H9 (cell line): ENCODE data around the gene SMARCAL1. TPM values are rescaled to one million over a fixed set of nuclear protein-coding genes. Genes with fewer than 3 reads are reported as not detected.

Experiments
- DNase-seq: peaks from one replicate; pipeline ENCODE4 v3.0.0-alpha.2; 2017
- H2AFZ ChIP-seq: one replicate; pipeline ENCODE4 v1.6.1; 2013; ENCODE audit warnings: mild to moderate bottlenecking, low read length, control low read depth, moderate library complexity
- H2AK5ac ChIP-seq: 2 replicates; pipeline ENCODE4 v1.6.1; 2013; ENCODE audit warnings: low read length, control low read depth, mixed read lengths; ENCODE audit not compliant: insufficient read length
- H2BK120ac ChIP-seq: one replicate; pipeline ENCODE4 v1.6.1; 2013; ENCODE audit warnings: low read depth, mild to moderate bottlenecking, low read length, control low read depth, inconsistent platforms; ENCODE audit not compliant: poor library complexity, severe bottlenecking
- H2BK12ac ChIP-seq: 2 replicates; pipeline ENCODE4 v1.6.1; 2013; ENCODE audit warnings: low read length, control low read depth, mixed read lengths, low read depth; ENCODE audit not compliant: insufficient read length
- H2BK15ac ChIP-seq: 2 replicates; pipeline ENCODE4 v1.6.1; 2013; ENCODE audit warnings: low read depth, low read length, control low read depth
- H2BK20ac ChIP-seq: one replicate; pipeline ENCODE4 v1.6.1; 2013; ENCODE audit warnings: low read depth, mild to moderate bottlenecking, low read length, control low read depth, inconsistent platforms; ENCODE audit not compliant: poor library complexity, severe bottlenecking
- H2BK5ac ChIP-seq: 2 replicates; pipeline ENCODE4 v1.6.1; 2013; ENCODE audit warnings: low read length, control low read depth, mixed read lengths; ENCODE audit not compliant: insufficient read length
- H3K14ac ChIP-seq: 2 replicates; pipeline ENCODE4 v1.6.1; 2013; ENCODE audit warnings: low read length, control low read depth; ENCODE audit not compliant: insufficient read depth
- H3K18ac ChIP-seq: 2 replicates; pipeline ENCODE4 v1.6.1; 2013; ENCODE audit warnings: low read depth, mild to moderate bottlenecking, mixed read lengths, low read length, control low read depth; ENCODE audit not compliant: insufficient read length
- H3K23ac ChIP-seq: 2 replicates; pipeline ENCODE4 v1.6.1; 2013; ENCODE audit warnings: low read length, control low read depth, mixed read lengths, low read depth; ENCODE audit not compliant: insufficient read length
- H3K23me2 ChIP-seq: 2 replicates; pipeline ENCODE4 v1.6.1; 2013; ENCODE audit warnings: low read depth, mild to moderate bottlenecking, mixed read lengths, low read length, control low read depth; ENCODE audit not compliant: insufficient read length, poor library complexity, severe bottlenecking
- H3K27ac ChIP-seq: 2 replicates; pipeline ENCODE4 v1.5.1; 2013; ENCODE audit warnings: low read length, control low read depth, mixed read lengths, low read depth; ENCODE audit not compliant: insufficient read length
- H3K27me3 ChIP-seq: 2 replicates; pipeline ENCODE4 v1.6.1; 2013; ENCODE audit warnings: low read length, control low read depth, inconsistent platforms; ENCODE audit not compliant: insufficient read depth
- H3K4ac ChIP-seq: 2 replicates; pipeline ENCODE4 v1.6.1; 2013; ENCODE audit warnings: low read depth, mild to moderate bottlenecking, control low read depth, inconsistent platforms, low read length, moderate library complexity
- H3K4me1 ChIP-seq: 2 replicates; pipeline ENCODE4 v1.6.1; 2013; ENCODE audit warnings: low read length, control low read depth, inconsistent platforms; ENCODE audit not compliant: insufficient read depth
- H3K4me2 ChIP-seq: 2 replicates; pipeline ENCODE4 v1.6.1; 2013; ENCODE audit warnings: low read length, control low read depth, mixed read lengths; ENCODE audit not compliant: insufficient read length, insufficient read depth
- H3K56ac ChIP-seq: 2 replicates; pipeline ENCODE4 v1.6.1; 2013; ENCODE audit warnings: low read depth, mild to moderate bottlenecking, mixed read lengths, low read length, control low read depth; ENCODE audit not compliant: insufficient read length
- H3K79me1 ChIP-seq: 2 replicates; pipeline ENCODE4 v1.6.1; 2013; ENCODE audit warnings: low read depth, mild to moderate bottlenecking, moderate library complexity, low read length, control low read depth, inconsistent platforms; ENCODE audit not compliant: insufficient read depth, poor library complexity, severe bottlenecking
- H3K79me2 ChIP-seq: 2 replicates; pipeline ENCODE4 v1.6.1; 2013; ENCODE audit warnings: low read length, control low read depth, inconsistent platforms; ENCODE audit not compliant: insufficient read depth
- H3K9ac ChIP-seq: 2 replicates; pipeline ENCODE4 v1.6.1; 2013; ENCODE audit warnings: low read length, control low read depth, mixed read lengths; ENCODE audit not compliant: insufficient read length; ENCODE audit errors: extremely low read depth
- H3K9me3 ChIP-seq: one replicate; pipeline ENCODE4 v1.6.1; 2013; ENCODE audit warnings: low read depth, low read length, inconsistent platforms; ENCODE audit not compliant: control insufficient read depth
- H3T11ph ChIP-seq: one replicate; pipeline ENCODE4 v1.6.1; 2013; ENCODE audit warnings: mild to moderate bottlenecking, low read length, control low read depth, inconsistent platforms
- H4K20me1 ChIP-seq: one replicate; pipeline ENCODE4 v1.6.1; 2013; ENCODE audit not compliant: control insufficient read depth, insufficient read length, insufficient read depth
- H4K5ac ChIP-seq: 2 replicates; pipeline ENCODE4 v1.6.1; 2013; ENCODE audit warnings: low read depth, mild to moderate bottlenecking, mixed read lengths, low read length, control low read depth; ENCODE audit not compliant: insufficient read length
- H4K8ac ChIP-seq: replicated peaks from 2 replicates; pipeline ENCODE4 v1.6.1; 2013; ENCODE audit warnings: low read length, control low read depth, mixed read lengths, low read depth; ENCODE audit not compliant: insufficient read length
- H4K91ac ChIP-seq: 2 replicates; pipeline ENCODE4 v1.6.1; 2013; ENCODE audit warnings: low read depth, mild to moderate bottlenecking, moderate library complexity, mixed read lengths, low read length, control low read depth; ENCODE audit not compliant: insufficient read length
- H3K27ac Mint-ChIP-seq, 3 experiments: 2 replicates in 2 of 3; 3 replicates in 1 of 3; pipeline ENCODE4 v1.8.0; 2020 to 2021; ENCODE audit warnings: mixed read lengths in 3 of 3, mild to moderate bottlenecking in 1 of 3, moderate library complexity in 1 of 3
- H3K27me3 Mint-ChIP-seq: 2 replicates; pipeline ENCODE4 v1.8.0; 2021; ENCODE audit warnings: low read depth, mild to moderate bottlenecking, moderate library complexity, mixed read lengths
- H3K36me3 Mint-ChIP-seq, 3 experiments: 2 replicates in 2 of 3; 3 replicates in 1 of 3; pipeline ENCODE4 v1.8.0; 2020 to 2021; ENCODE audit warnings: low read depth in 3 of 3, mixed read lengths in 3 of 3; ENCODE audit not compliant: insufficient read depth in 1 of 3
- H3K4me1 Mint-ChIP-seq, 2 experiments: 2 replicates each; pipeline ENCODE4 v1.8.0; 2020; ENCODE audit warnings: mixed read lengths in 2 of 2
- H3K4me3 Mint-ChIP-seq, 2 experiments: 2 replicates in 1 of 2; 3 replicates in 1 of 2; pipeline ENCODE4 v1.8.0; 2020 to 2021; ENCODE audit warnings: mild to moderate bottlenecking in 2 of 2, mixed read lengths in 2 of 2, moderate library complexity in 1 of 2
- H3K9me3 Mint-ChIP-seq, 2 experiments: 2 replicates in 1 of 2; 3 replicates in 1 of 2; pipeline ENCODE4 v1.8.0; 2020; ENCODE audit warnings: mild to moderate bottlenecking in 2 of 2, mixed read lengths in 2 of 2, moderate library complexity in 1 of 2
- WGBS: extraction: QIAGEN DNeasy Blood & Tissue Kit; methylation state at CpG from one replicate; pipeline ENCODE4 v1.1.7; 2013; ENCODE audit warnings: missing lambda C conversion rate, low lambda C conversion rate, mixed read lengths; ENCODE audit not compliant: insufficient read length; ENCODE audit errors: extremely low coverage; 5-methylcytosine and 5-hydroxymethylcytosine counted together
- total RNA-seq: library from RNA; stranded (reverse); gene quantifications from 2 replicates; pipeline ENCODE4 v1.2.1, GENCODE V29; 2021
- TF ChIP-seq, protein P1 (sequence below): fragments of 200-600 bp; sonication (generic); conservative IDR thresholded peaks from 3 replicates; pipeline ENCODE4 v1.8.0; 2021; ENCODE audit warnings: antibody characterized with exemption, mild to moderate bottlenecking

The SMARCAL1 gene
- total RNA-seq, 1 experiment from 2014 or later, result 16.5 TPM

- H3T11ph ChIP-seq, result no peak overlapping the region
These were observed 8.2 kb upstream of the SMARCAL1 start for GRCh38 chr2:216404010-216404618.

More at GRCh38 chr2:216404010-216404618, 8.2 kb upstream of the SMARCAL1 start:
- Histone ChIP-seq H3K79me2 (no peaks in the 10 kb centered on the region), H2BK120ac (no peak overlapping the region), H3K27ac (no peak overlapping the region), H3K79me1 (no peaks in the 10 kb centered on the region), H3K23me2 (no peaks in the 10 kb centered on the region), H3K56ac (no peak overlapping the region), H2BK12ac (no peak overlapping the region), H3K18ac (no peak overlapping the region), H3K23ac (no peak overlapping the region), H3K4me1 (no peaks in the 10 kb centered on the region; the same call in 1 of the 2 replicates), H3K4me2 (no peak overlapping the region), H3K14ac (no peak overlapping the region), H3K9ac (no peak overlapping the region), H2BK5ac (no peak overlapping the region), H4K8ac (no peak overlapping the region), H2AK5ac (no peak overlapping the region), H4K5ac (no peak overlapping the region), H3K4ac (no peak overlapping the region), H4K20me1 (no peaks in the 10 kb centered on the region), H2BK15ac (no peak overlapping the region), H2BK20ac (no peak overlapping the region), H2AFZ (no peak overlapping the region), H4K91ac (no peak overlapping the region), H3K9me3 (no peaks in the 10 kb centered on the region), H3K27me3 (no peaks in the 10 kb centered on the region)
- Mint-ChIP-seq H3K27ac (no peak overlapping the region), H3K9me3 (no peaks in the 10 kb centered on the region), H3K36me3 (no peaks in the 10 kb centered on the region), H3K27me3 (no peaks in the 10 kb centered on the region), H3K4me3 (no peak overlapping the region), H3K4me1 (peaks cover 21 to 25% of the 10 kb centered on the region in 2 experiments)
- peak; percentile 44 for DNase-seq
- TF ChIP-seq, protein P1, sequence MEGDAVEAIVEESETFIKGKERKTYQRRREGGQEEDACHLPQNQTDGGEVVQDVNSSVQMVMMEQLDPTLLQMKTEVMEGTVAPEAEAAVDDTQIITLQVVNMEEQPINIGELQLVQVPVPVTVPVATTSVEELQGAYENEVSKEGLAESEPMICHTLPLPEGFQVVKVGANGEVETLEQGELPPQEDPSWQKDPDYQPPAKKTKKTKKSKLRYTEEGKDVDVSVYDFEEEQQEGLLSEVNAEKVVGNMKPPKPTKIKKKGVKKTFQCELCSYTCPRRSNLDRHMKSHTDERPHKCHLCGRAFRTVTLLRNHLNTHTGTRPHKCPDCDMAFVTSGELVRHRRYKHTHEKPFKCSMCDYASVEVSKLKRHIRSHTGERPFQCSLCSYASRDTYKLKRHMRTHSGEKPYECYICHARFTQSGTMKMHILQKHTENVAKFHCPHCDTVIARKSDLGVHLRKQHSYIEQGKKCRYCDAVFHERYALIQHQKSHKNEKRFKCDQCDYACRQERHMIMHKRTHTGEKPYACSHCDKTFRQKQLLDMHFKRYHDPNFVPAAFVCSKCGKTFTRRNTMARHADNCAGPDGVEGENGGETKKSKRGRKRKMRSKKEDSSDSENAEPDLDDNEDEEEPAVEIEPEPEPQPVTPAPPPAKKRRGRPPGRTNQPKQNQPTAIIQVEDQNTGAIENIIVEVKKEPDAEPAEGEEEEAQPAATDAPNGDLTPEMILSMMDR, result peak; percentile 89
- WGBS, result no CpG with 5 or more reads among the region's 5 CpGs
